Measurements from ENCODE around the gene CRACR2B.

DNA sequence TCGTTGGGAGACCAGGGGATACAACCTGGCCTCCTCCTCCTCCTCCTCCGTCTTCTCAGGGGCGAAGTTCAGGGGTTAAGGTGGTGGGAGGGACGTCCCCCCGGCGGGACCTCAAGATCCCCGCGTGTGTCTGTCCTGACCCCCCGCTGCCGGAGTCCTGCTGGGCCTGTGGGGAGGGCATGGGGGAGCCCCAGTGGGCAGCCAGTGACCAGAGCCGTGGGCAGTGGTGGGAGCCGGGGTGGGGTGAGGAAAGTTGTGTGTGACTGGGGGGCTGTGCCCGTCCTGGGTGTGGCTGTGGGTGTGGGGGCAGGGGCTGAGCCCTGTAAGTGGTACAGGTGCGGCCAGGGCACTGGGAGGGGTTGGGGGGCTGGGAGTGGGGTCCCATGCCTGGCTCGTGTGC, 25.0 kb downstream of the CRACR2B start:
- TF ChIP-seq CTCF (IDR thresholded peaks at IDR 0.05) (no peak), POLR2A (IDR thresholded peaks at IDR 0.05) (no peak)

Measured in heart left ventricle (tissue), 13 donors.